NCI-H146 (cell line): Measurements from ENCODE around the gene CDH4.

Source experiments
- DNase-seq: peaks from one replicate; lab custom pipeline; 2025; lab: John Stamatoyannopoulos, UW

The CDH4 gene

DNA sequence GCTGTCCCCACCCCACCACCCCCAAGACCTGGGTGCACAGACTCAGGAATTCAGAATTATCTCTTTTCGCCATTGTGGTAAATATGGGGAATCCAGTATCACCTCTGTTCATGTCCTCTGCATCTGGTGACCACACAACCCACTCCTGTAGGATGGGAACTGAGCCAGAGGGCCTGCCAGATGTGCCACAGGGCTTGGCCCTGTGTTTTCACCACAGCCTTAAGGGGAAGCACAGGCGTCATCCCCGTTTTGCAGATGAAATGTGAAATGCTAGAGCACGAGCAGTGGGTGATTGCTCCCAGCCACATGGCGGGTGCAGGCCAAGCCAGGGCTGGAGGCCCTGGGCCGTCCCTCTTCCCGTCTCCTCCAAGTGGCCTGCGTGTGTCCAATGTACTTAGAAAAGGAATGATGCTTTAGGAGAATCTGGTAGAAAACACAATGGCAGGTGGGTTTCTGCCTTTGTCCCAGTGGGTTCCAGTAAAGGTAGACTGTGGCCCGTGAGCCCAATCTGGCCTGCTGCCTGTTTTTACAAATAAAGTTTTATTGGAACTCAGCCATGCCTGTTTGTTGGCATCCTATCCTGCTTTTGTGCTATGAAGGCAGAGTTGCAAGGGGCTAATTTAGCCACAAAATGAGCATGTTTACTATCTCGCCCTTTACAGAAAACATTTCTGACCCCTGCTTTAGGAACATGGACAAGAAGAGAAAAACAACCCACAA, 309.2 kb downstream of the CDH4 start:
- DNase-seq: no peak

DNA sequence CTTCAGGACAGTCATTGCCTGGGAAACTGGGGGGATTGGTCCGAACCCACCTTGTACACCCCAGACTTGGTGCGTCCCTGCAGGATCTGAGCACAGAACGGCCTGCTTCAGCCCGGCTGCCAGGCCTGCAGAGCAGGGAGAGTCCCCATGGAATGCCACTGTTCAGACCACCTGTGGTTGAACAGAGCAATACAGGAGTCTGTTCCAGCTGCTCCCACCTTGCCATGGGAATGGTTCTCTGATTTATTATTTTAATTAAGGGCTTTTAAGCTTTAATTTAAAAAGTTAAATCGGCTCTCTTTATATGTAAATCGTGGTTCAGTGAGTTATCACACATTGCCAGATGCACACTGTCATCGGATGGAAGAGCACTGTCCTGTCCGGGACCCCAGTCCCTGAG, 310.4 kb downstream of the CDH4 start:
- no peak for DNase-seq

DNA sequence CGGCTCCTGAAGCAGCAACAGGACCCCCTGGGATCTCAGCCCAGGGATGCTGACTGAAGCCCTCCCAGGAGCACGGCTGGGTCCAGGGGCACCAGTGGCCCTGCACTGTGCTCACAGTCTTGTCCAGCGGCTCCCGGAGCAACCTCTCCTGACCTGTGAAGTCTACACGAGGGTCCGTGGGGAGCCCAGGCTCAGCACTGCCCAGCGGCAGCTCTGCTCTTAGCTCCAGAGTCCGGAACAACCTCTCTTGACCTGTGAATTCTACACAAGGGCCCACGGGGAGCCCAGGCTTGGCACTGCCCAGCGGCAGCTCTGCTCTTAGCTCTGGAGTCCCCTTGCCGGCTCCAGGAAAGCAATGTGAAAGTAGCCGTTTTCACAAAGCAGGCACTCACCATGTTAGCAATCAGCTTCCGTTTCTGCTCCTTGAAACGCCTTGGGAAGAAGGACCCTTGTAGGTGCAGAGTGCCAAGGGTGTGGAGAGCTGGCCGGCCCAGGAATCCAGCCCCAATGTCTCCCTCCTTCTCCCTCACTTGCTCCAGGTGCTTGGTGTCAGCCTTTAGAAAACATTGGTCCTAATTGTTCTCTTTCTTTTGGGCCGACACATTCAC, 310.9 kb downstream of the CDH4 start:
- no peak for DNase-seq

DNA sequence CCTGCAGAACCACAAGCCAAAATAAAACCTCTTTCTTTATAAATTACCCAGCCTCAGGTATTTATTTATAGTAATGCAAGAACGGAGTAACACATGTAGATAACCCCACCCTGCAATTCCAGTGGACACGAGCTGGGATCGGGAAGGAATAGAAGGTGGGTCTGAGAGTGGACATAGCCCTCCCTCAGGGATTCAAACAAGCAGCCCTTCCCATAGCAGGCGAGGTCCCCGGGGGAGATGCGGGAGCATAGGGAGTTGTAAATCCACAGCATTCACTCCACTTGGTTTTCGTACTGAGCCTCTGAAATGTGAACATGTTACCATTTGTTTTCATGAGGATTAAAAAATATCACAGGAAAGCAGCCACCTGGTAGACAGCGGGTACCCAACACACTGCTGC, 312.6 kb downstream of the CDH4 start:
- no peak for DNase-seq

DNA sequence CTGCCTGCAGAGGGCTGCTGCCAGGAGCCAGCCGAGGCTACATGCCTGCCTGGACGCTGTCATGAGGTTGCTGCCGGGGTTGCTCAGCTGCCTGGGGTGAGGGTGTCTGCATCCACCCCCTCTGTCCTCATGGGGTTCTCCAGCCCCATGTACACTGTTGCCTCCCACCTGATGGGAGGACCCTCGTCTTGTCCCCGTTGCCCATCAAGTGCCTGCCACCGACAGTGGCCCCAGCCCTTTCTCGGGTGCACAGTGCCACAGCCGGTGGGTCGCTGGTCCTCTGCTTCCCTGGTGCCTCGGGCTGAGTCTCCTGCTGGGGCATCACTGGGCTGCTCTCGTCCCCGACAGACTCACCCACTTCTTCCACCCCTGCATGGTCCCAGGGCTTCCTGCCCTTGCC, 313.7 kb downstream of the CDH4 start:
- DNase-seq: no peak

DNA sequence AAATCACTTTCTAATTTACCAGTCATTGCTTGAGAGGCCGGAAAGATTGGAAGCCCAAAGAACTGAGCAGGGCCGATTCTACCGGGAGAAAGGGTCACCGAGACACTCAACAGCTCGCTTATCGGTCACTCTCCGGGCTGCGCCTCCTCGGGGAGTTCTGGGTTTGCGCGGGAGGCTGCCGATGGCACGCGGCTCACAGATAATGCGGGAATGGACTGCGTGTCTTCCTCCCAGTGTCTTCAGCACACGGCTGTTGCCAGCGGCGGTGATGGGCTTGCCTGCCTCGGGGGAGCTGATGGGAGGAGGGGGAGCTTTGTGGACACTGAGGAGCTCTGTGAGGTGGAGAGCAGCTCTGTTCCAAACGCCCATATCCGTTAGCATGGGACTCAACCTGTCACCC, 314.6 kb downstream of the CDH4 start:
- DNase-seq: no peak

DNA sequence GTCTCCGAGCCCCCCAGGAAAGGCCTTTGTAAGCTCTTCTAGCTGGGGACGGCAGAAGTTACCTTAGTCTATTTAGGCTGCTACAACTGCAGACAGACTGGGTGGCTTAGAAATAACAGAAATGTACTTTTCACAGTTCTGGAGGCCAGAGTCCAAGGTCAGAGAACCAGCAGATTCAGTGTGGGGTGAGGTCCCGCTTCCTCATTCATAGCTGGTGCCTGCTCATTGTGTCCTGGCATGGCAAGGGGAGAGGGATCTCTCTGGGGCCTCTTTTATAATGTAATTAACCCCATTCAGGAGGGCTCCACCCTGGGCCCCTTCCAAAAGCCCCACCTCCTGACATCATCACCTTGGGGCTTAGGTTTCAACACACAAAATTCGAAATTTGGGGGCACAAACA, 315.1 kb downstream of the CDH4 start:
- DNase-seq: no peak

DNA sequence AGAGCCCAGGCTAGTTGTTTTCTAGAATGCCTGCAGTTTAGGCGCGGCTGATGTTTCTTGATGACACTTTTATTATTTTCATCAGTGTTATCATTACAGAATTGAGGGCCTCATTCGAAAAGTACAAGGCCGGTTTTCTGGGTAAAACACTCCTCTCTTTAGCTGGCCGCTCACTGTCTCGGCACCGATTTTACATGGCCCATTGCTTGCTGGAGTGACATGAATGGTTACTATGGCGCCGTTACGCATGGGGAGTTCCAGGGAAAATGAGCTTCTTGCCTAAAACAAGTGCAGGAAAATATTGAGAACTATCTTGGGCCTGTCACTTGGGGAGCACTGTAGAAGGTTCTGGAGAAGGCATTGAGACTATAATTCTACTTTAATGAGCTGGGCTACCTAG, 317.8 kb downstream of the CDH4 start:
- no peak for DNase-seq

DNA sequence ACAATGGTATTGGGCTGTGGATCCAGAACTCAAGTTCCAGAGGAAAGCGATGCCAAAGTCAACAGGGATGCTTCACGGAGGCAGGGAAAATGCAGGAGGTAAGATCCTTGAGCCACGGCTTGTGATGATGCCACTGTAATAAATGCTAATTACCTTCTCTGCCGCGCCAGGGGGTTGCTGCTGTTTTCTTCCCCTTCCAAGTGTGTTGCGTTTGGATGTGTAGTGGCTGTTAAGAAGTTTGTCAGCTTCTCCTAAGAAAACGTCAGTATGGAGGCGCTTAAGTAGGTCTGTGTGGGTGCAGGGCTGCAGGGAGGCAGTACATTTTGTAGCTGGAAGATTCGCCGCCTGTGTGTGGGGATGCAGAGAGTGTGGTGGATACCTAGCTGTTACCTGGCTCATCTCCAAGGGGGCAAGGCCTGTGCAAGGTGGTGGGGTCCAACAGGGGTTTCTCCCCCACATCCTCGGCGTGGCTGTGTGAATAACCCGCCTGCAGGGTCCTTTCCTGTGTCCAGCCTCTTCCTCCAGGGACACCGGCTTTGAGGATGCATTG, 318.7 kb downstream of the CDH4 start:
- DNase-seq: no peak

DNA sequence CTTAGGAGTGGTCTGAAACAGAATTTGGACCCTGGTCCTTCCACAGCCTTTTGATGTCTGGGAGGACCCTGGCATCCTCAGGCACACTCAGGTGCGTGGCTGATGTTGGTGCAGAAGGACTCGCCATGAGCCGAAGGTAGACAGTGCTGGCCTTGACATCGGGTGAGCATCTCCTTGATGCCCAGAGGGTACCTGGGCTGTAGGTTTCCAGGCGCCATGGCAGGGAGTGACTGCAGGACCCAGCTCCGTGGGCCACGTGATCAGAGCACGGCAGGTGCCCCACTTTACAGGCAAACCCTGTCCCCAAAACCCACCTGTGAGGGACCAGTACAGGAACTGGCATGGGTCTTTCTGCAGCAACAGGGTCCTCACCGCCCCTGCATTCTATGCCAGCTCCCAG, 319.2 kb downstream of the CDH4 start:
- no peak for DNase-seq

DNA sequence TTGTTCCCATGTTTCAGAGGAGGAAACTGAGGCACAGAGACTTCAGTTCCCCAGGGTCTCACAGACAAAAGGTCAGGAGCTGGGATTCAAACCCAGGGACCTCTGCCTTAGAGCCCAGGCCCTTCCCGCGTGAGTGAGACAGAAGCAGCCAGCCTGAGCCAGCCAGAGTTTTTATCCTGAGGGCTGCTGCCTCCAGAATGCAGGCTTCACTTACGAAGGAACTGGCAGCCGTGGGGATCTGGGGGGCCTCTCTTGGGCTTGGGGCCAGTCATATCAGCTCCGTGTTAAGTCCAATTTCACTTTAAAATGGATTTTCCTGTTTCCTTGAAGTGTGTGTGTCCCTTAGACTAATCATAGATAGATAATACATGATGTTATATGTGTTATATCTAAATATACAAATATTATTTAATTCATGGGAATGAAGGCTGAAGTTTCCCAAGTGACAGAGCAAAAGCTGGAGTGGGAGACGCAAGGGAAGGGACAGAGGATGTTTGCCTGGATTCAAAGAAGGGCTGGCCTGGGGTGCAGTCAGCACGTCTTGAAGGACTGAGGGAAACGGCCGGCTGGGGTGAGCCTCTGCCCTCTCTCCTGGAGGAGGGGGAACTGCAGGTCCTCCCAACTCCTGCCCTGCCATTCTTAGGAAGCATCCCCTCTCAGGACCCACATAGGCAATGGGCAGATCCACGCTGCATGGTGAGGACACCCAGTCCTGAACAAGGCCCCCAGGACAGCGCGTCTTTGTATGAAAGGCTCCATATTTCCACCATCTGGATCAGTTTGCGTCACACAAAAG, 320.1 kb downstream of the CDH4 start:
- no peak for DNase-seq

DNA sequence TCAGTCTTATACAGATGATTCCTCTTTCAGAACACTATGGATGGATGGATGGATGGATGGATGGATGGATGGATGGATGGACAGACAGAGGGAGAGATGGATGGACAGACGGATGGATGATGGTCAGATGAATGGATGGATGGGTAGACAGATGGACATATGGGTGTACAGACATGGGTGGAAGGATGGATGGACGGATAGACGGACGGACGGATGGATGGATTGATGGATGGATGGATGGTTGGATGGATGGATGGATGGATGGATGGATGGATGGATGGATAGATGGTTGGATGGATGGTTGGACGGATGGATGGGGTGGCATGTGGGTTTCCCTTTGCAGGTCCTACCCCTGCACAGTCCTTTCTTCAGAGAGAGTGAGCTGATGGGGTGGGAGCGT, 320.7 kb downstream of the CDH4 start:
- DNase-seq: no peak

DNA sequence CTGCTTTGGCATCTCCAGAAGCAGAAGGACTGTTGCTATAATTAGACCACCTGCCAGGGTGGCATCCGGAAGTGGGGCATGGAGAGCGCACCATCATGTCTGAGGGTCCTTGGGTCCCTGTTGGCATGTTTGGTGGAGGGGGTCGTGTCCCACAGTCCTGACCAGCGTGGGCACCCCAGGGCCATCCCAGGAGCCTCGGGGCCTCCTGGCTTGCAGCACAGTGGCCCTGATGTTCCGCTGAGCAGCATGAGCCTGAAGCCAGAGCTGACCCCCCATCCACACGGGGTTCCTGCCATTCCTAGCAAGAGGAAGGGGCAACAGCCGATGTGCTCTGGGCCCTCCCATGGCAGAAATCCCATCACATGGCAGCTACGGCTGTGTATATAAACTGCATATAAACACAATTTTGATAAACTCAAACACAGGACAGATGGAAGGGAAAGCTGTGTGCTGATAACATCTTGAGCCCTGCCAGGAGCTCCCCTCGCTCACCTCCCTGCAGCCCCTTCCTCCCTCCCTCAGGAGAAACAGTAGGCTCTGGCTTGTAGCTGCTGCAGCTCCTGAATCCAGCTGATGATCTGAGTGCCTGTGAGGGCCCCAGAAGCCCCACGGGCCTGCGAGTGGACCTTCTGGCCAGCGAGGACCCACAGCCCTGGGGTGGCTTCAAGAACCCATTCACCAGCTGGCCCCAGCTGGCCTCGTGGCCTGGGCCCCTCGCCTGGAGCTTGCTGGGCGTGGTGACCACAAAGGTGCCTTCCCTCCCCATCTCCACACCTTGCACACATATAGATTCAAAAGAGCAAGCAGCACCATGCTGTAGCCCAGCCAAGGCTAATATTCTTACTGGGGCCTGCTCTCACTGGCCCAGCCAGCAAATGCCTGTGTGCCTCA, 321.6 kb downstream of the CDH4 start:
- DNase-seq: no peak

DNA sequence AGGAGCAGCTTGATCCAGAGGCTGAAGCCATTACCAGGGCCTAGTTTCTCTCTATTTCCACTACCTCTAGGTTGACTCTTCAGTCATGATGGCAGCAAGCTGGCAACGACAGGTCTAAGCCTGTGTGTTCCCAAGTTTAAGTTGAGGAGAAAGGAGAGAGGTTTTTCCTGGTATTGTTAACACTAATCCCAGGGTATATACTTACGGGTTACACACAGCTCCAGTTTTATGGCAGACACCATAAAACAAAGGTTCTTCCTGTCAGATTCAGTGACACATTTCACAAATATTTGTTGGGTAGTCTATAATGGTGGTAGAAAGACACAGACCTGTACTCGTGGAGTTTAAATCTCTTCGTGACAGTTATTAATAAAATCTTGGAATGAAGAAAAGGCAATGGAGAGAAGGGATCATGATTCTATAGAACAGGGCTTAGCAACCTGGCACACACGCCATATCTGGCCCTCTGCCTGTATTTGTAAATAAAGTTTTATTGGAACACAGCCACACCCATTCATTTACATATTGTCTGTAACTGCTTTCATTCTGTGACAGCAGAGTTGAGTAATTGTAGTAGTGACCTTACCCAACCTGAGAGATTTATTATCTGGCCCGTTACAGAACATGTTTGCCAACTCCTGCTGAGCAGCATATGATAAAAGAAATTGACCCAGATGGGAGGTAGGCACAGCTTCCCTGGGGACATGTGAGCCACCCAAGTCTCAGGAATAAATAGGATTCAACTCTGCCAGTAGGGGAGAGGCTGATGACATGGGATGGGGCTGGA, 323.3 kb downstream of the CDH4 start:
- DNase-seq: peak; percentile 15

DNA sequence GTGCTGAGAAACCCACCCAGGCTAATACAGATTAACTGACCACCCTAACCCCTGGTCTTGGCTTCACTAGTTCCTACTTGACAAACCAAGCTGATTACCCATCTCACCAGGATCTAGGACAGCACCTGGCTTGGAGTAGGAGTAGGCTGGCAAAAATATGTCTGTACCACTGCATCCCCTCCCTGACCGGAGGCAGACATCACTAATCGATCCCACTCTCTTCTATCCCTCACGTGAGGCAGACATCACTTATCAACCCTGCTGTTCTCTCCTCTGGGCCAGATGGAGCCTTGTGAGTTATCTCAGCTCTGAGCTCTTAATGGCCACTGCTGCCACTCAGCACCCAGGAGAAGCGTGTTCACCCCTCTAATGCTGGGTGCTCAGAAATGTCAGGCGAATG, 324.3 kb downstream of the CDH4 start:
- DNase-seq: no peak

DNA sequence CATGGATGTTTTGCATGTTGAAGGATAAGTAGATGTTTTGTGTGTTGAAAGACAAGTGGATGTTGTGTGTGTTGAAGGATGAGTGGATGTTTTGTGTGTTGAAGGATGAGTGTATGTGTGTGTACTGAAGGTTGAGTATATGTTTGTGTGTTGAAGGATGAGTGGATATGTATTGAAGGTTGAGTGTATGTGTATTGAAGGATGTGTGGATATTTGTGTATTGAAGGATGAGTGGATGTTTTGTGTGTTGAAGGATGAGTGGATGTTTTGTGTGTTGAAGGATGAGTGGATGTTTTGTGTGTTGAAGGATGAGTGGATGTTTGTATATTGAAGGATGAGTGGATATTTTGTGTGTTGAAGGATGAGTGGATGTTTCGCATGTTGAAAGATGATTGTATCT, 325.0 kb downstream of the CDH4 start:
- no peak for DNase-seq

DNA sequence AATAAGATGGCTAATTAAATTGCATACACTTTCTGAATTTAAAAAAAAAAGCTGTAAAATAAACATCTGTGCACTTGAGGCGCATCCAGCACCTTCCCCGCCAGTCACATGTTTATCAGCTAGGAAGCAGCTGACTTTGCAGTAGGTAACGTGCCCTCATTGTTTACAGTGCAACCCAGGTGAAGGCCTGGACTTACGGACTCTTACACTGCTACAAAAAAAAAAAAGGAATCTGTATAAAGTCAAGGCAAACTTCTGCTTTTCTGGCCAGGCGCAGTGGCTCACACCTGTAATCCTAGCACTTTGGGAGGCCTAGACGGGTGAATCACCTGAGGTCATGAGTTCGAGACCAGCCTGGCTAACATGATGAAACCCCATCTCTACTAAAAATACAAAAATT, 327.8 kb downstream of the CDH4 start:
- DNase-seq: no peak

DNA sequence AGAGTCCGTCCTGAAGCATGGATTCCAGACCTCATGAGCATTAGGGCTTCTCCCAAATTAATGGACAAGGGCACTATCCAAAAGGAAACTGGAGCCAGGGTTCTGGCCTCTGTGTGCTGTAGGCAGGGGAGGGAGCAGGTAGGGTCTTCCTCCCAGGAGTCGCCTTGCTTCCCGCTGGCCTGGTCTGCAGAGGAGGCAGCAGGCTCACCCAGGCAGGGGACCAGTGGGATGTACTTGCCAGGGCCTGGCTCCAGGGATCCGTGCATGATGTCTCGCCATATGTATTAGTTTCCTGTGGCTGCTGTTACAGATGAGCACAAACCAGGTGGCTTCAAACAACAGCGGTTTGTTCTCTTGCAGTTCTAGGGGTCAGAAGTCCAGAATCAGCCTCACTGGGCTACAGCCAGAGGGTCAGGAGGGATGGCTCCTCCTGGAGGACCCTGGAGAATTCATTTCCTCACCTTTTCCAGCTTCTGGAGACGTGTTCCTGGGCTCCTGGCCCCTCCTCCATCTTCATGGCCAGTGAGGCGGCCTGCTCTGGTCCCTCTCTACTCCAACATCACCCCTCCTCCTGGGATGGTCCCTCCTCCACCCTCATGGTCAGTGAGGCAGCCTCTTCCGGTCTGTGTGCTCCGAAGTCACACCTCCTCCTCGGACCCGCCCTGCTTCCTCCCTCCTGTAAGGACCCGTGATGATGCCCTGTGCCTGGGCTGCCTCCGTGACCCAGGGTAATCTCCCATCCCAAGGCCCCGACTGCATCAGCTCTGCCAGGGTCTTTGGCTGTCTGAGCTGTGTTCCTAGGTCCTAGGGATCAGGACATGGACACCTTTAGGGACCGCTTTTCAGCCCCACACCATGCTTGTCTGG, 329.1 kb downstream of the CDH4 start:
- DNase-seq: no peak

DNA sequence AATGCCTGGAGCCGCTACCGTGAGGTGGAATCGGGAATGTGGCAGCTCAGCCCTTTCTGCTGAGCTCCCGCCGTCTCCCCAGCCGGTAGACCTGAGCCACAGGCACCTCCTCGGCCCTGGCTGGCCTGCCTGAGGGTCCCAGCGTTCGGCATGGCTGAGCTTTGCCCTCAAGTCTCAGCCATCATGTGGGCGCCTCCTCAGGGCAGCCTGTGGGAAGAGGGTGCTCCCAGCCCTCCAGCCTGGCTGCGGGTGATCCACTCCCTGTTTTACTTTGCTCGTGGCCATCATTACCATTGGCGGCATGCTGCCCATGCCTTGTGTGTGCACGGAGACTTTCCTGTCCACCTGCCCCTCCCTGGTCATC, 329.7 kb downstream of the CDH4 start:
- DNase-seq: no peak

DNA sequence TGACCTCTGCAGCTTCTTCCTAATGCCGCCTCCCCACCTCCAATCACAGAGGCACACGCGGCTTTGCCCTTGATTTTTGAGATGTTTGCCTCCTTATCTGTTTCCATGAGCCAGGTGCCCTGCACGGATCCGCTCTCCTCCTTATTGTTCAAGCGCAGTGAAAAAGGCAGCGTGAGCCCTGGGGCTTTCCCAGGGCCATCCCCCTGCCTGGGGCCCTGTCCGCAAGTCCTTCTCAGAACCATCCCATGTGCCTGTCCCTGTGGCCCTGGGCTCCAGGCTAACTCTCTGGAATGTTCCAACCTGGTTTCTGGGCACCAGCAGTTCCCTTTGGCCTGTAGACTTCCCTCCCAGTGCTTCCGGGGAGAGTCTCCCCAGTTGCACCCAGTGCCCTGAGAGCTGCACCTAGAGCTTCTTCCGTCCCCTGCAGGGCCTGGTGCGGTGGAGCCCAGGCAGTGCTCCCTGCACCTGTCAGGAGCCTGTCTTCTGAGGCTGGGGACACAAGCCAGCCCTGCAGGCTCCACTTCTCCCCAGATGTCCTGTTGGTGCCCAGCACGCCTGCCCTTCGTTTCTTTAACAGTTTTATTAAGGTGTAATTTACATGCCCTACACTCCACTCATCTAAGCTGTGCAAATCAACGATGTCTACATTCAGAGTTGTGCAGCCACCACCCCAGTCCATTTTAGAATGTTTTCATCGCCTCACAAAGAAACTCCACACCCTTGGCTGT, 330.3 kb downstream of the CDH4 start:
- no peak for DNase-seq
